GM23338 (cell line): ENCODE data around the gene RAC2. TPM values are rescaled to one million over a fixed set of nuclear protein-coding genes. Genes with fewer than 3 reads are reported as not detected.

Experiments
- ATAC-seq: fragments of 200-7000 bp; cut with Tn5 transposase; 3 replicates; pipeline ENCODE4 v1.9.1; 2020
- DNase-seq: peaks from one replicate; pipeline ENCODE4 v3.0.0-alpha.2; 2015; ENCODE audit warnings: low spot score
- H2AFZ ChIP-seq: fragments of 200-600 bp; sonication (generic); 2 replicates; pipeline ENCODE4 v1.8.0; 2016; ENCODE audit warnings: antibody characterized with exemption, mild to moderate bottlenecking, moderate library complexity
- H3F3A ChIP-seq: fragments of 200-600 bp; sonication (generic); replicated peaks from 2 replicates; pipeline ENCODE4 v1.8.0; 2017; ENCODE audit warnings: antibody characterized with exemption, mixed run types, low read depth
- H3K27ac ChIP-seq: fragments of 200-600 bp; sonication (generic); 2 replicates; pipeline ENCODE4 v1.6.1; 2016; ENCODE audit warnings: low read depth
- H3K27me3 ChIP-seq: fragments of 200-600 bp; sonication (generic); 2 replicates; pipeline ENCODE4 v1.8.0; 2016; ENCODE audit warnings: mild to moderate bottlenecking, mixed run types, moderate library complexity; ENCODE audit not compliant: insufficient read depth
- H3K36me3 ChIP-seq: fragments of 200-600 bp; sonication (generic); 2 replicates; pipeline ENCODE4 v1.8.0; 2016; ENCODE audit warnings: mild to moderate bottlenecking; ENCODE audit not compliant: insufficient read depth
- H3K4me1 ChIP-seq: fragments of 200-600 bp; sonication (generic); 2 replicates; pipeline ENCODE4 v1.8.0; 2016; ENCODE audit warnings: mild to moderate bottlenecking, moderate library complexity; ENCODE audit not compliant: insufficient read depth
- H3K4me2 ChIP-seq: fragments of 200-600 bp; sonication (generic); 2 replicates; pipeline ENCODE4 v1.7.1; 2017; ENCODE audit warnings: mixed run types
- H3K4me3 ChIP-seq: fragments of 200-600 bp; sonication (generic); 2 replicates; pipeline ENCODE4 v1.6.1; 2016; ENCODE audit warnings: mixed run types
- H3K79me2 ChIP-seq: fragments of 200-600 bp; sonication (generic); replicated peaks from 2 replicates; pipeline ENCODE4 v1.8.0; 2017; ENCODE audit warnings: mild to moderate bottlenecking; ENCODE audit not compliant: insufficient read depth
- H3K9me2 ChIP-seq: fragments of 200-600 bp; sonication (generic); 2 replicates; pipeline ENCODE4 v1.8.0; 2017; ENCODE audit not compliant: insufficient read depth
- H4K20me1 ChIP-seq: fragments of 200-600 bp; sonication (generic); replicated peaks from 2 replicates; pipeline ENCODE4 v1.8.0; 2017; ENCODE audit warnings: mild to moderate bottlenecking; ENCODE audit not compliant: insufficient read depth
- H3K27ac Mint-ChIP-seq: 2 replicates; pipeline ENCODE4 v1.8.0; 2020; ENCODE audit warnings: inconsistent platforms, mild to moderate bottlenecking, moderate library complexity, mixed read lengths
- H3K27me3 Mint-ChIP-seq: 3 replicates; pipeline ENCODE4 v1.8.0; 2022; ENCODE audit warnings: low read depth, mild to moderate bottlenecking, moderate library complexity, mixed read lengths, inconsistent platforms; ENCODE audit not compliant: insufficient read depth, poor library complexity
- H3K36me3 Mint-ChIP-seq: 3 replicates; pipeline ENCODE4 v1.8.0; 2021; ENCODE audit warnings: low read depth, mild to moderate bottlenecking, inconsistent platforms, moderate library complexity, mixed read lengths
- H3K4me1 Mint-ChIP-seq: 3 replicates; pipeline ENCODE4 v1.8.0; 2020; ENCODE audit warnings: mild to moderate bottlenecking, inconsistent platforms, mixed read lengths
- H3K4me3 Mint-ChIP-seq: 3 replicates; pipeline ENCODE4 v1.8.0; 2021; ENCODE audit warnings: moderate library complexity, mild to moderate bottlenecking, inconsistent platforms, mixed read lengths
- H3K9me3 Mint-ChIP-seq: 3 replicates; pipeline ENCODE4 v1.8.0; 2020; ENCODE audit warnings: moderate library complexity, mild to moderate bottlenecking, inconsistent platforms, mixed read lengths
- CTCF ChIP-seq, 2 experiments: fragments of 200-600 bp in 1 of 2; sonication (generic) in 1 of 2; conservative IDR thresholded peaks; 2 replicates each; pipeline versions ENCODE4 v1.5.1 to v1.6.1; 2016 to 2017; ENCODE audit warnings: antibody characterized with exemption in 2 of 2, low read depth in 2 of 2, mild to moderate bottlenecking in 2 of 2, moderate library complexity in 1 of 2
- EZH2 ChIP-seq: fragments of 200-600 bp; sonication (generic); IDR thresholded peaks from one replicate; pipeline ENCODE4 v1.8.0; 2017; ENCODE audit warnings: antibody characterized with exemption, mild to moderate bottlenecking, low read depth; ENCODE audit not compliant: unreplicated experiment
- ZNF114 ChIP-seq: fragments of 250-450 bp; sonication (Bioruptor Pico); IDR thresholded peaks from 2 replicates; pipeline ENCODE4 v1.5.0; 2020; ENCODE audit warnings: mild to moderate bottlenecking, moderate library complexity
- ZNF331 ChIP-seq: fragments of 250-450 bp; sonication (Bioruptor Pico); IDR thresholded peaks from 2 replicates; pipeline ENCODE4 v1.5.0; 2020; ENCODE audit warnings: low read depth, mild to moderate bottlenecking, moderate library complexity
- polyA plus RNA-seq: library from polyadenylated mRNA; unstranded; fragments of >200 nt; fragmentation: Nextera tagmentation; extraction: Ambion mirVana; gene quantifications from 2 replicates; pipeline ENCODE4 v1.2.1, GENCODE V29; 2016
- total RNA-seq: library from RNA; depleted of rRNA; stranded (reverse); fragments of >200 nt; shearing (Covaris generic); gene quantifications from 2 replicates; pipeline ENCODE4 v1.2.3, GENCODE V29; 2014
- TF ChIP-seq, protein P1 (sequence below): fragments of 250-450 bp; sonication (Bioruptor Pico); IDR thresholded peaks from 2 replicates; pipeline ENCODE4 v1.5.0; 2020; ENCODE audit warnings: mild to moderate bottlenecking, moderate library complexity

Gene RAC2
- total and polyA plus RNA-seq, 2 experiments from 2014 or later: 2.4 to 2.7 TPM

GRCh38 chr22:37254209-37254866 lies 10.3 kb upstream of the RAC2 start:
- H4K20me1 ChIP-seq: no peaks in the 10 kb centered on the region
- H3F3A ChIP-seq: no peaks in the 10 kb centered on the region
- no peak overlapping the region for H3K4me3 ChIP-seq
- H3K9me3 Mint-ChIP-seq: no peaks in the 10 kb centered on the region; the same call in 2 of the 3 replicates
- H3K4me3 Mint-ChIP-seq: no peak overlapping the region
- H3K4me1 ChIP-seq: peaks cover 14% of the 10 kb centered on the region; the same call in 1 of the 2 replicates
- no peaks in the 10 kb centered on the region for H3K79me2 ChIP-seq
- H3K9me2 ChIP-seq: no peaks in the 10 kb centered on the region
- H2AFZ ChIP-seq: no peak overlapping the region
- H3K27me3 ChIP-seq: no peaks in the 10 kb centered on the region
- H3K27ac Mint-ChIP-seq: no peak overlapping the region
- ATAC-seq: no peak
- H3K36me3 ChIP-seq: no peaks in the 10 kb centered on the region
- no peak overlapping the region for H3K4me2 ChIP-seq
- H3K4me1 Mint-ChIP-seq: peaks cover 27% of the 10 kb centered on the region
- no peak overlapping the region for H3K27ac ChIP-seq
- H3K36me3 Mint-ChIP-seq: no peaks in the 10 kb centered on the region
- peaks cover 8% of the 10 kb centered on the region for H3K27me3 Mint-ChIP-seq
- TF ChIP-seq ZNF114 (CRISPR knock-in tag) (no peak), ZNF331 (CRISPR knock-in tag) (no peak), CTCF (conservative IDR thresholded peaks at IDR 0.05; ENCODE audit: low read depth in 2 of 2) (no peak), EZH2 (no peak)
- TF ChIP-seq, protein P1, sequence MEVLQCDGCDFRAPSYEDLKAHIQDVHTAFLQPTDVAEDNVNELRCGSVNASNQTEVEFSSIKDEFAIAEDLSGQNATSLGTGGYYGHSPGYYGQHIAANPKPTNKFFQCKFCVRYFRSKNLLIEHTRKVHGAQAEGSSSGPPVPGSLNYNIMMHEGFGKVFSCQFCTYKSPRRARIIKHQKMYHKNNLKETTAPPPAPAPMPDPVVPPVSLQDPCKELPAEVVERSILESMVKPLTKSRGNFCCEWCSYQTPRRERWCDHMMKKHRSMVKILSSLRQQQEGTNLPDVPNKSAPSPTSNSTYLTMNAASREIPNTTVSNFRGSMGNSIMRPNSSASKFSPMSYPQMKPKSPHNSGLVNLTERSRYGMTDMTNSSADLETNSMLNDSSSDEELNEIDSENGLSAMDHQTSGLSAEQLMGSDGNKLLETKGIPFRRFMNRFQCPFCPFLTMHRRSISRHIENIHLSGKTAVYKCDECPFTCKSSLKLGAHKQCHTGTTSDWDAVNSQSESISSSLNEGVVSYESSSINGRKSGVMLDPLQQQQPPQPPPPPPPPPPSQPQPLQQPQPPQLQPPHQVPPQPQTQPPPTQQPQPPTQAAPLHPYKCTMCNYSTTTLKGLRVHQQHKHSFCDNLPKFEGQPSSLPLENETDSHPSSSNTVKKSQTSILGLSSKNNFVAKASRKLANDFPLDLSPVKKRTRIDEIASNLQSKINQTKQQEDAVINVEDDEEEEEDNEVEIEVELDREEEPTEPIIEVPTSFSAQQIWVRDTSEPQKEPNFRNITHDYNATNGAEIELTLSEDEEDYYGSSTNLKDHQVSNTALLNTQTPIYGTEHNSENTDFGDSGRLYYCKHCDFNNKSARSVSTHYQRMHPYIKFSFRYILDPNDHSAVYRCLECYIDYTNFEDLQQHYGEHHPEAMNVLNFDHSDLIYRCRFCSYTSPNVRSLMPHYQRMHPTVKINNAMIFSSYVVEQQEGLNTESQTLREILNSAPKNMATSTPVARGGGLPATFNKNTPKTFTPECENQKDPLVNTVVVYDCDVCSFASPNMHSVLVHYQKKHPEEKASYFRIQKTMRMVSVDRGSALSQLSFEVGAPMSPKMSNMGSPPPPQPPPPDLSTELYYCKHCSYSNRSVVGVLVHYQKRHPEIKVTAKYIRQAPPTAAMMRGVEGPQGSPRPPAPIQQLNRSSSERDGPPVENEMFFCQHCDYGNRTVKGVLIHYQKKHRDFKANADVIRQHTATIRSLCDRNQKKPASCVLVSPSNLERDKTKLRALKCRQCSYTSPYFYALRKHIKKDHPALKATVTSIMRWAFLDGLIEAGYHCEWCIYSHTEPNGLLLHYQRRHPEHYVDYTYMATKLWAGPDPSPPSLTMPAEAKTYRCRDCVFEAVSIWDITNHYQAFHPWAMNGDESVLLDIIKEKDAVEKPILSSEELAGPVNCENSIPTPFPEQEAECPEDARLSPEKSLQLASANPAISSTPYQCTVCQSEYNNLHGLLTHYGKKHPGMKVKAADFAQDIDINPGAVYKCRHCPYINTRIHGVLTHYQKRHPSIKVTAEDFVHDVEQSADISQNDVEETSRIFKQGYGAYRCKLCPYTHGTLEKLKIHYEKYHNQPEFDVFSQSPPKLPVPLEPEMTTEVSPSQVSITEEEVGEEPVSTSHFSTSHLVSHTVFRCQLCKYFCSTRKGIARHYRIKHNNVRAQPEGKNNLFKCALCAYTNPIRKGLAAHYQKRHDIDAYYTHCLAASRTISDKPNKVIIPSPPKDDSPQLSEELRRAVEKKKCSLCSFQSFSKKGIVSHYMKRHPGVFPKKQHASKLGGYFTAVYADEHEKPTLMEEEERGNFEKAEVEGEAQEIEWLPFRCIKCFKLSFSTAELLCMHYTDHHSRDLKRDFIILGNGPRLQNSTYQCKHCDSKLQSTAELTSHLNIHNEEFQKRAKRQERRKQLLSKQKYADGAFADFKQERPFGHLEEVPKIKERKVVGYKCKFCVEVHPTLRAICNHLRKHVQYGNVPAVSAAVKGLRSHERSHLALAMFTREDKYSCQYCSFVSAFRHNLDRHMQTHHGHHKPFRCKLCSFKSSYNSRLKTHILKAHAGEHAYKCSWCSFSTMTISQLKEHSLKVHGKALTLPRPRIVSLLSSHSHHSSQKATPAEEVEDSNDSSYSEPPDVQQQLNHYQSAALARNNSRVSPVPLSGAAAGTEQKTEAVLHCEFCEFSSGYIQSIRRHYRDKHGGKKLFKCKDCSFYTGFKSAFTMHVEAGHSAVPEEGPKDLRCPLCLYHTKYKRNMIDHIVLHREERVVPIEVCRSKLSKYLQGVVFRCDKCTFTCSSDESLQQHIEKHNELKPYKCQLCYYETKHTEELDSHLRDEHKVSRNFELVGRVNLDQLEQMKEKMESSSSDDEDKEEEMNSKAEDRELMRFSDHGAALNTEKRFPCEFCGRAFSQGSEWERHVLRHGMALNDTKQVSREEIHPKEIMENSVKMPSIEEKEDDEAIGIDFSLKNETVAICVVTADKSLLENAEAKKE (CRISPR knock-in tag): no peak
- no peak for DNase-seq
